Left lung (tissue), 10 donors: ENCODE data around the gene RNF103. TPM values are rescaled to one million over a fixed set of nuclear protein-coding genes. Genes with fewer than 3 reads are reported as not detected.
A peak's percentile ranks its signal among the peaks of the same experiment; 100 is the strongest.

Experiments
- ATAC-seq: fragments of 200-7000 bp; cut with Tn5 transposase; one replicate; pipeline ENCODE4 v1.9.1; 2020; ENCODE audit warnings: moderate library complexity
- DNase-seq, 4 donors: peaks; one replicate each; pipeline ENCODE4 v3.0.0-alpha.2; 2013 to 2020
- H3K27ac ChIP-seq, 2 donors: fragments of 200-600 bp; sonication (generic) in 1 of 2; one replicate each; pipeline versions ENCODE4 v1.5.0 to v1.8.0; 2020 to 2021
- H3K27me3 ChIP-seq, 2 donors: fragments of 200-600 bp; sonication (generic) in 1 of 2; one replicate each; pipeline versions ENCODE4 v1.5.0 to v1.8.0; 2020 to 2021
- H3K36me3 ChIP-seq, 2 donors: fragments of 200-600 bp; sonication (generic) in 1 of 2; one replicate each; pipeline versions ENCODE4 v1.5.0 to v1.8.0; 2020 to 2021
- H3K4me1 ChIP-seq, 2 donors: fragments of 200-600 bp; one replicate each; pipeline ENCODE4 v1.8.0; 2021
- H3K4me3 ChIP-seq, 2 donors: fragments of 200-600 bp; sonication (generic) in 1 of 2; one replicate each; pipeline versions ENCODE4 v1.5.0 to v1.8.0; 2020 to 2021; ENCODE audit warnings: mild to moderate bottlenecking in 1 of 2
- H3K9me3 ChIP-seq, 2 donors: fragments of 200-600 bp; sonication (generic) in 1 of 2; one replicate each; pipeline versions ENCODE4 v1.5.0 to v1.8.0; 2020 to 2021
- CTCF ChIP-seq, 2 donors: fragments of 200-600 bp; sonication (generic) in 1 of 2; IDR thresholded peaks; one replicate each; pipeline versions ENCODE4 v1.5.0 to v1.8.0; 2021; ENCODE audit warnings: antibody characterized with exemption in 2 of 2
- intact Hi-C, 2 donors: fragments of 100-400 bp; cut with DNase I; formaldehyde crosslinking; loops; one replicate each; pipeline versions ENCODE4 v1.11.2 to v1.14.2; 2022
- polyA plus RNA-seq, 6 donors: library from polyadenylated mRNA; unstranded; fragments of 120-200 nt; gene quantifications; one replicate each; pipeline ENCODE4 v1.2.1, GENCODE V29; 2013; ENCODE audit not compliant: insufficient read length in 6 of 6
- total RNA-seq, 2 donors: library from RNA; stranded (reverse); fragmentation: NEBNext Ultra II Directional; extraction: Animal tissue kit (Norgen Biotek cat#: 25700); gene quantifications; one replicate each; pipeline ENCODE4 v1.2.1, GENCODE V29; 2021
- donor health status: DM: no; HTN: yes; CAD: no.
- donor health status: DM: no; HTN: no; CAD: no.

RNF103 gene
- total and polyA plus RNA-seq, 8 donors = 21.6 to 46.5 (median 38.8) TPM

- TF ChIP-seq CTCF (IDR thresholded peaks at IDR 0.05) = no peak
- DNase-seq (peak; percentile 40 to 94 (median 44)), ATAC-seq (peak; percentile 43)
- H3K27ac ChIP-seq = peak overlapping the region; percentile 99
- no peaks in the 10 kb centered on the region for H3K27me3 ChIP-seq
- H3K4me3 ChIP-seq = peak overlapping the region; percentile 77 to 86
- H3K36me3 ChIP-seq = peaks cover 0 to 25% of the 10 kb centered on the region in 2 donors
- H3K4me1 ChIP-seq = peaks cover 0 to 44% of the 10 kb centered on the region in 2 donors
- intact Hi-C loops = no loop called here
- H3K9me3 ChIP-seq = no peaks in the 10 kb centered on the region
These were observed 1.1 kb downstream of the RNF103 start for GRCh38 chr2:86622519-86623042.

GRCh38 chr2:86621280-86621943, 2.3 kb downstream of the RNF103 start:
- DNase-seq (no peak), ATAC-seq (no peak)
- peaks cover 0 to 52% of the 10 kb centered on the region in 2 donors for H3K4me1 ChIP-seq
- peak overlapping the region; percentile 77 to 86 for H3K4me3 ChIP-seq
- no peak for TF ChIP-seq CTCF (IDR thresholded peaks at IDR 0.05)
- intact Hi-C loops = no loop called here
- peaks cover 0 to 30% of the 10 kb centered on the region in 2 donors for H3K36me3 ChIP-seq
- H3K27me3 ChIP-seq = no peaks in the 10 kb centered on the region
- H3K27ac ChIP-seq = peak overlapping the region in 1 of 2 donors; percentile 99
- H3K9me3 ChIP-seq = no peaks in the 10 kb centered on the region

GRCh38 chr2:86617738-86618137, 5.9 kb downstream of the RNF103 start:
- intact Hi-C loops = no loop called here
- no peaks in the 10 kb centered on the region for H3K27me3 ChIP-seq
- no peak for TF ChIP-seq CTCF (IDR thresholded peaks at IDR 0.05)
- no peaks in the 10 kb centered on the region for H3K9me3 ChIP-seq
- H3K36me3 ChIP-seq = peaks cover 0 to 46% of the 10 kb centered on the region in 2 donors
- H3K4me1 ChIP-seq = peaks cover 0 to 52% of the 10 kb centered on the region in 2 donors
- DNase-seq (no peak), ATAC-seq (no peak)
- no peak overlapping the region for H3K4me3 ChIP-seq
- H3K27ac ChIP-seq = no peak overlapping the region

GRCh38 chr2:86617153-86617552, 6.5 kb downstream of the RNF103 start:
- Histone ChIP-seq H3K27me3 (no peaks in the 10 kb centered on the region), H3K4me1 (peaks cover 0 to 48% of the 10 kb centered on the region in 2 donors), H3K27ac (no peak overlapping the region), H3K9me3 (no peaks in the 10 kb centered on the region), H3K4me3 (no peak overlapping the region), H3K36me3 (peaks cover 0 to 50% of the 10 kb centered on the region in 2 donors)
- no peak for ATAC-seq
- intact Hi-C loops = no loop called here
- TF ChIP-seq CTCF (IDR thresholded peaks at IDR 0.05) = no peak
- DNase-seq = no peak

- intact Hi-C loops = no loop called here
- Histone ChIP-seq H3K4me3 (no peak overlapping the region), H3K27me3 (no peaks in the 10 kb centered on the region), H3K4me1 (peaks cover 0 to 42% of the 10 kb centered on the region in 2 donors), H3K9me3 (no peaks in the 10 kb centered on the region), H3K36me3 (peaks cover 0 to 50% of the 10 kb centered on the region in 2 donors), H3K27ac (no peak overlapping the region)
- ATAC-seq = no peak
- no peak for DNase-seq
- no peak for TF ChIP-seq CTCF (IDR thresholded peaks at IDR 0.05)
These were observed 7.2 kb downstream of the RNF103 start for GRCh38 chr2:86616502-86616901.
